ENCODE measurements around the gene ERFE.

Gene ERFE

GRCh38 chr2:238140040-238140439, 18.7 kb upstream of the ERFE start:
- FAIRE-seq: no peak

- FAIRE-seq: no peak
Measured at GRCh38 chr2:238140721-238141540, 17.8 kb upstream of the ERFE start.

- no peak for FAIRE-seq
Measured at GRCh38 chr2:238141541-238142318, 17.0 kb upstream of the ERFE start.

- no peak for FAIRE-seq
Measured at GRCh38 chr2:238142382-238143205, 16.2 kb upstream of the ERFE start.

- no peak for FAIRE-seq
Measured at GRCh38 chr2:238143239-238143951, 15.4 kb upstream of the ERFE start.

GRCh38 chr2:238144262-238144661, 14.5 kb upstream of the ERFE start:
- FAIRE-seq: no peak

GRCh38 chr2:238145046-238145445, 13.7 kb upstream of the ERFE start:
- no peak for FAIRE-seq

- FAIRE-seq: no peak
Measured at GRCh38 chr2:238145851-238146250, 12.9 kb upstream of the ERFE start.

GRCh38 chr2:238146884-238147544, 11.8 kb upstream of the ERFE start:
- no peak for FAIRE-seq

- FAIRE-seq: no peak
Measured at GRCh38 chr2:238148981-238149380, 9.8 kb upstream of the ERFE start.

- no peak for FAIRE-seq
Measured at GRCh38 chr2:238149841-238150572, 8.8 kb upstream of the ERFE start.

- no peak for FAIRE-seq
Measured at GRCh38 chr2:238150686-238151085, 8.1 kb upstream of the ERFE start.

- FAIRE-seq: no peak
Measured at GRCh38 chr2:238151205-238151604, 7.6 kb upstream of the ERFE start.

GRCh38 chr2:238151628-238152235, 7.0 kb upstream of the ERFE start:
- no peak for FAIRE-seq

- no peak for FAIRE-seq
Measured at GRCh38 chr2:238152771-238153688, 5.7 kb upstream of the ERFE start.

GRCh38 chr2:238154570-238154969, 4.2 kb upstream of the ERFE start:
- FAIRE-seq: no peak

- FAIRE-seq: no peak
Measured at GRCh38 chr2:238155051-238155760, 3.6 kb upstream of the ERFE start.

GRCh38 chr2:238155761-238156694, 2.7 kb upstream of the ERFE start:
- no peak for FAIRE-seq

All from G401.6 (cell line).